Epithelial cell of proximal tubule (primary cell): ENCODE results near the gene DNAH2. TPM values are rescaled to one million over a fixed set of nuclear protein-coding genes. Genes with fewer than 3 reads are reported as not detected.

Experiments
- DNase-seq: peaks from one replicate; pipeline ENCODE4 v3.0.0-alpha.2; 2011; ENCODE audit warnings: low read depth
- H3K4me3 ChIP-seq: 2 replicates; pipeline ENCODE4 v1.5.1; 2011; ENCODE audit warnings: low read depth, mild to moderate bottlenecking, low read length
- total RNA-seq: library from RNA; depleted of rRNA; stranded (reverse); fragments of >200 nt; gene quantifications from 2 replicates; pipeline ENCODE4 v1.2.3, GENCODE V29; 2015
- TF ChIP-seq, protein P1 (sequence below): conservative IDR thresholded peaks from 2 replicates; pipeline ENCODE4 v1.5.1; 2012; ENCODE audit warnings: low read depth, mild to moderate bottlenecking, low read length

Gene DNAH2
- total RNA-seq, 1 donor from 2014 or later: not detected

DNA sequence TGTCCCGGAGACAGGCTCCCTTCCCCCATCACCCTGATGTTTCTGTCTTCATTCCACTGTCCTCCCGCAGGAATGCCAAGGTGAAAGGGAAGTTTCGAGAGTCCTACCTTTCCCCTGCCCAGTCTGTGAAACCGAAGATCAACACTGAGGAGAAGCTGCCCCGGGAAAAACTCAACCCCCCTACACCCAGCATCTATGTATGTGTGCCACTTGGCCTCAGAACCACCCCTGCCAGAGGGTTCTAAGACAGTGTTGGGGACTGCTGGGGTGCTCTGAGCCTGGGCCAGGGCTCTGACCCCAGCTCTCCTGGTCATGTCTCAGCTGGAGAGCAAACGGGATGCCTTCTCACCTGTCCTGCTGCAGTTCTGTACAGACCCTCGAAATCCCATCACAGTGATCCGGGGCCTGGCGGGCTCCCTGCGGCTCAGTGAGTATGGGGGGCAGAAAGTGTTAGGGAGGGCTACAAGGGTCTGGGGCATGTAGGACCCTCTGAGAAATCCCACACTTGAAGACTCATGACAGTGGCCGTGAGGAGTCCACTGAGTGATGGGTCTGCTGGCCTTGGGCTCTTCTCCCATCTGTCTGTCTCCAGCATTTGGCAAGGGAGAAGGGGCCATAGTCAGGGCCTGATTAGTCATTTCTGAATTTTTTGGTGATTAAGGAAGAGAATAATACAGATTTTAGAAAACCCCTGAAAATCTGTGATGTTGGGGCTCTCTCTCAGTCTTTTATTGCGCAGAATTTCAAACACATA, 132.4 kb downstream of the DNAH2 start:
- no peak overlapping the region for H3K4me3 ChIP-seq
- DNase-seq: no peak
- TF ChIP-seq, protein P1, sequence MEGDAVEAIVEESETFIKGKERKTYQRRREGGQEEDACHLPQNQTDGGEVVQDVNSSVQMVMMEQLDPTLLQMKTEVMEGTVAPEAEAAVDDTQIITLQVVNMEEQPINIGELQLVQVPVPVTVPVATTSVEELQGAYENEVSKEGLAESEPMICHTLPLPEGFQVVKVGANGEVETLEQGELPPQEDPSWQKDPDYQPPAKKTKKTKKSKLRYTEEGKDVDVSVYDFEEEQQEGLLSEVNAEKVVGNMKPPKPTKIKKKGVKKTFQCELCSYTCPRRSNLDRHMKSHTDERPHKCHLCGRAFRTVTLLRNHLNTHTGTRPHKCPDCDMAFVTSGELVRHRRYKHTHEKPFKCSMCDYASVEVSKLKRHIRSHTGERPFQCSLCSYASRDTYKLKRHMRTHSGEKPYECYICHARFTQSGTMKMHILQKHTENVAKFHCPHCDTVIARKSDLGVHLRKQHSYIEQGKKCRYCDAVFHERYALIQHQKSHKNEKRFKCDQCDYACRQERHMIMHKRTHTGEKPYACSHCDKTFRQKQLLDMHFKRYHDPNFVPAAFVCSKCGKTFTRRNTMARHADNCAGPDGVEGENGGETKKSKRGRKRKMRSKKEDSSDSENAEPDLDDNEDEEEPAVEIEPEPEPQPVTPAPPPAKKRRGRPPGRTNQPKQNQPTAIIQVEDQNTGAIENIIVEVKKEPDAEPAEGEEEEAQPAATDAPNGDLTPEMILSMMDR: no peak

DNA sequence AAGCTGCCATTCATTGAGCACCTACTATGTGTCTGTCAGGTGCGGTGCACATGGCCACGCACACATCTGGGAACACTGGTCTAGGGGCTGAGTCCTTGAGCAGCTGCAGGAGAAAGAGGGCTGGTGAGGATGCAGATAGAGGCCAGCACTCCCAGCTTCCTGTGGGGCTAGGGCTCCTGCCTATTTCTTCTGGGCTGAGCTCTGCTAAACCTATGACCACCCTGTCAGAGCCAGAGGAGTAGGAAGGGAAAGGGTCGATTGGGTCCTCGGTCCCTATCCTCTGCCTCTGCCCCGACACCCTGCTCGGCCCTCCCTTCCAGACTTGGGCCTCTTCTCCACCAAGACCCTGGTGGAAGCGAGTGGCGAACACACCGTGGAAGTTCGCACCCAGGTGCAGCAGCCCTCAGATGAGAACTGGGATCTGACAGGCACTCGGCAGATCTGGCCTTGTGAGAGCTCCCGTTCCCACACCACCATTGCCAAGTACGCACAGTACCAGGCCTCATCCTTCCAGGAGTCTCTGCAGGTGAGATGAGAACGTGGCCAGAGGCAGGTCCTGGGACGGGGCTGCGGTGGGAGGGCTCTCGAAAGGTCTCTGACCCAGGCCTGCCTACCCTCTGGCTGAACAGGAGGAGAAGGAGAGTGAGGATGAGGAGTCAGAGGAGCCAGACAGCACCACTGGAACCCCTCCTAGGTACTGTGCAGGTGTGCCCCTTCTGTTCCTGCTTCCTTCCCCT, 133.3 kb downstream of the DNAH2 start:
- DNase-seq: no peak
- no peak overlapping the region for H3K4me3 ChIP-seq
- TF ChIP-seq, protein P1: no peak

DNA sequence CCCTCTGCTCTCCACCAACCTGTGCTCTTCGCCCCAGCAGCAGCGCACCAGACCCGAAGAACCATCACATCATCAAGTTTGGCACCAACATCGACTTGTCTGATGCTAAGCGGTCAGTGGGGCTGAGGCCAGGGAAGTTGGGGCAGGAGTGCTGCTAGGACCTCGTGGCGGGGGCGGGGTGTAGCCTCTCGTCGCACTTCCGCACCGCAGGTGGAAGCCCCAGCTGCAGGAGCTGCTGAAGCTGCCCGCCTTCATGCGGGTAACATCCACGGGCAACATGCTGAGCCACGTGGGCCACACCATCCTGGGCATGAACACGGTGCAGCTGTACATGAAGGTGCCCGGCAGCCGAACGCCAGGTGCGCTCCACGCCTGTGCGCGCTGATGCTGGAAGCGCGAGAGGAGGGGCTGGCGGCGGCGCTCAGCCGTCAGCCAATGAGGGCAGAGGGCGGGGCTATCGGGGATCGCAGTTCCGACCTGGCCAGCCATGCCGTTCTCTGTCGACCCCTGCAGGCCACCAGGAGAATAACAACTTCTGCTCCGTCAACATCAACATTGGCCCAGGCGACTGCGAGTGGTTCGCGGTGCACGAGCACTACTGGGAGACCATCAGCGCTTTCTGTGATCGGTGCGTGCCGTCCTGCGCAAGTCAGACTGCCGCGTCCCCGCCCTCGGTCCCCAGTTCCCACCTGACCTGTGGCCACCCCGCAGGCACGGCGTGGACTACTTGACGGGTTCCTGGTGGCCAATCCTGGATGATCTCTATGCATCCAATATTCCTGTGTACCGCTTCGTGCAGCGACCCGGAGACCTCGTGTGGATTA, 134.1 kb downstream of the DNAH2 start:
- DNase-seq: no peak
- H3K4me3 ChIP-seq: no peak overlapping the region
- TF ChIP-seq, protein P1: peak; percentile 85

DNA sequence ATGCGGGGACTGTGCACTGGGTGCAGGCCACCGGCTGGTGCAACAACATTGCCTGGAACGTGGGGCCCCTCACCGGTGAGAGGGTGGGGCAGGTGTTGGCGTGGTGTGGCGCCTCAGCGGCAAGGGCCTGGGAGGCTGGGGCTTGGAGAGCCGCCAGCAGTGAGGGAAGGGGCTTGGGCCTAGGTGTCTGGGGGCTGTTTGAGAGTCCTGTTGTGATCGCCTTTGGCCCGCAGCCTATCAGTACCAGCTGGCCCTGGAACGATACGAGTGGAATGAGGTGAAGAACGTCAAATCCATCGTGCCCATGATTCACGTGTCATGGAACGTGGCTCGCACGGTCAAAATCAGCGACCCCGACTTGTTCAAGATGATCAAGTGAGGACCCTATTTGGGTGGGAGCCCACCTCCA, 134.7 kb downstream of the DNAH2 start:
- no peak overlapping the region for H3K4me3 ChIP-seq
- DNase-seq: no peak
- TF ChIP-seq, protein P1: no peak

DNA sequence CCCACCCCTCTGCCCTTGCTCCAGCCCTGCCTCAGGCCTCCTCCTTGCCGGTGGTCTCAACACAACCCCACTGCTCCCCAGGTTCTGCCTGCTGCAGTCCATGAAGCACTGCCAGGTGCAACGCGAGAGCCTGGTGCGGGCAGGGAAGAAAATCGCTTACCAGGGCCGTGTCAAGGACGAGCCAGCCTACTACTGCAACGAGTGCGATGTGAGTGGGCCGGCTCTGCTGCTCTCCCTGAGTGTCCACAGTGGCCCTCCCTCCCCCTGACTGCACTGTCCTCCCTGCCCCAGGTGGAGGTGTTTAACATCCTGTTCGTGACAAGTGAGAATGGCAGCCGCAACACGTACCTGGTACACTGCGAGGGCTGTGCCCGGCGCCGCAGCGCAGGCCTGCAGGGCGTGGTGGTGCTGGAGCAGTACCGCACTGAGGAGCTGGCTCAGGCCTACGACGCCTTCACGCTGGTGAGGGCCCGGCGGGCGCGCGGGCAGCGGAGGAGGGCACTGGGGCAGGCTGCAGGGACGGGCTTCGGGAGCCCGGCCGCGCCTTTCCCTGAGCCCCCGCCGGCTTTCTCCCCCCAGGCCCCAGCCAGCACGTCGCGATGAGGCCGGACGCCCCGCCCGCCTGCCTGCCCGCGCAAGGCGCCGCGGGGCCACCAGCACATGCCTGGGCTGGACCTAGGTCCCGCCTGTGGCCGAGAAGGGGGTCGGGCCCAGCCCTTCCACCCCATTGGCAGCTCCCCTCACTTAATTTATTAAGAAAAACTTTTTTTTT, 135.6 kb downstream of the DNAH2 start:
- no peak for DNase-seq
- TF ChIP-seq, protein P1: no peak
- no peak overlapping the region for H3K4me3 ChIP-seq

DNA sequence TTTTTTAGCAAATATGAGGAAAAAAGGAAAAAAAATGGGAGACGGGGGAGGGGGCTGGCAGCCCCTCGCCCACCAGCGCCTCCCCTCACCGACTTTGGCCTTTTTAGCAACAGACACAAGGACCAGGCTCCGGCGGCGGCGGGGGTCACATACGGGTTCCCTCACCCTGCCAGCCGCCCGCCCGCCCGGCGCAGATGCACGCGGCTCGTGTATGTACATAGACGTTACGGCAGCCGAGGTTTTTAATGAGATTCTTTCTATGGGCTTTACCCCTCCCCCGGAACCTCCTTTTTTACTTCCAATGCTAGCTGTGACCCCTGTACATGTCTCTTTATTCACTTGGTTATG, 136.1 kb downstream of the DNAH2 start:
- TF ChIP-seq, protein P1: no peak
- DNase-seq: no peak
- no peak overlapping the region for H3K4me3 ChIP-seq
